ENCODE measurements around the gene ZDHHC1.

DNA sequence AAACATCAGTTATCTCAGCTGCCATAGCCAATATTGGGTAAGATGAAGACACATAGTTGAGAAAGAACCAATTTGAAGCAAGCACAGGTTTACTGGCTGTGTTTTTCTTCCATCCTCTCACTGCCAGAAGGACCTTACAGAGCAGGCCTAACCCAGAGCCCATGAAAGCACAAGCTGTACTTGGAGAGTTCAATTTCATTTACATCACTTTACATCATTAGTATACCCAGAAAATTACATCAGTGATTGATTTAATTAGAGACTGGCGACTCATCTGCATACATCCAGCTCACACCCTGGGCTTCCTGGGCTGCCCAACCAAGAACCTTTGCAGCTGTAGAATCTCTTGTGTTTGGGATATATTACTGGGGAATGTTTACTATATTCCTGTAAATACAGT, 66.0 kb downstream of the ZDHHC1 start:
- TF ChIP-seq, protein P1, sequence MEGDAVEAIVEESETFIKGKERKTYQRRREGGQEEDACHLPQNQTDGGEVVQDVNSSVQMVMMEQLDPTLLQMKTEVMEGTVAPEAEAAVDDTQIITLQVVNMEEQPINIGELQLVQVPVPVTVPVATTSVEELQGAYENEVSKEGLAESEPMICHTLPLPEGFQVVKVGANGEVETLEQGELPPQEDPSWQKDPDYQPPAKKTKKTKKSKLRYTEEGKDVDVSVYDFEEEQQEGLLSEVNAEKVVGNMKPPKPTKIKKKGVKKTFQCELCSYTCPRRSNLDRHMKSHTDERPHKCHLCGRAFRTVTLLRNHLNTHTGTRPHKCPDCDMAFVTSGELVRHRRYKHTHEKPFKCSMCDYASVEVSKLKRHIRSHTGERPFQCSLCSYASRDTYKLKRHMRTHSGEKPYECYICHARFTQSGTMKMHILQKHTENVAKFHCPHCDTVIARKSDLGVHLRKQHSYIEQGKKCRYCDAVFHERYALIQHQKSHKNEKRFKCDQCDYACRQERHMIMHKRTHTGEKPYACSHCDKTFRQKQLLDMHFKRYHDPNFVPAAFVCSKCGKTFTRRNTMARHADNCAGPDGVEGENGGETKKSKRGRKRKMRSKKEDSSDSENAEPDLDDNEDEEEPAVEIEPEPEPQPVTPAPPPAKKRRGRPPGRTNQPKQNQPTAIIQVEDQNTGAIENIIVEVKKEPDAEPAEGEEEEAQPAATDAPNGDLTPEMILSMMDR (conservative IDR thresholded peaks at IDR 0.05; ENCODE audit: low read length): no peak
- no peak for TF ChIP-seq EZH2phosphoT487 (IDR thresholded peaks at IDR 0.05; ENCODE audit: borderline replicate concordance)

Measured in Loucy (cell line).